OCI-LY7 (cell line): ENCODE results near the gene PRLR. TPM values are rescaled to one million over a fixed set of nuclear protein-coding genes. Genes with fewer than 3 reads are reported as not detected.

Source experiments
- BruUV-seq: library from RNA; stranded (reverse); fragments of 400-500 nt; replicated peaks from 2 replicates; lab custom pipeline; 2021; lab: Mats Ljungman, UMichigan
- CTCF ChIA-PET: fragments of 300-600 bp; sonication (Branson Sonifier 250); formaldehyde crosslinking; loops from one replicate; lab custom pipeline; 2022; ENCODE audit warnings: antibody characterized with exemption; ENCODE audit not compliant: unreplicated experiment; lab: Charles Lee
- POLR2A ChIA-PET: fragments of 300-600 bp; sonication (Branson Sonifier 250); formaldehyde crosslinking; loops from one replicate; lab custom pipeline; 2022; ENCODE audit warnings: antibody characterized with exemption; lab: Charles Lee
- DNase-seq: peaks from one replicate; pipeline ENCODE4 v3.0.0-alpha.2; 2015; ENCODE audit warnings: low spot score
- H2AFZ ChIP-seq: fragments of 200-600 bp; sonication (generic), shearing (Covaris generic); 2 replicates; pipeline ENCODE4 v1.6.1; 2014; ENCODE audit warnings: mild to moderate bottlenecking, antibody characterized with exemption, low read length, moderate library complexity
- H3K27ac ChIP-seq: fragments of 200-600 bp; sonication (generic); 2 replicates; pipeline ENCODE4 v1.5.1; 2014; ENCODE audit warnings: mixed run types, low read depth, mild to moderate bottlenecking, moderate library complexity, low read length, inconsistent platforms; ENCODE audit not compliant: poor library complexity, severe bottlenecking
- H3K36me3 ChIP-seq: fragments of 200-600 bp; sonication (generic); 2 replicates; pipeline ENCODE4 v1.6.1; 2014; ENCODE audit warnings: mild to moderate bottlenecking, antibody characterized with exemption, low read length, moderate library complexity, mixed read lengths; ENCODE audit not compliant: insufficient read depth
- H3K4me1 ChIP-seq: fragments of 200-600 bp; sonication (generic); 2 replicates; pipeline ENCODE4 v1.5.1; 2014; ENCODE audit warnings: mild to moderate bottlenecking, low read length; ENCODE audit not compliant: insufficient read depth, poor library complexity, severe bottlenecking
- H3K4me2 ChIP-seq: fragments of 200-600 bp; sonication (generic); 2 replicates; pipeline ENCODE4 v1.6.1; 2014; ENCODE audit warnings: mild to moderate bottlenecking, low read length
- H3K4me3 ChIP-seq: fragments of 200-600 bp; sonication (generic); 2 replicates; pipeline ENCODE4 v1.5.1; 2014; ENCODE audit warnings: mild to moderate bottlenecking, low read depth, low read length; ENCODE audit not compliant: poor library complexity, severe bottlenecking
- H3K79me2 ChIP-seq: fragments of 200-600 bp; sonication (generic); 2 replicates; pipeline ENCODE4 v1.6.1; 2016; ENCODE audit warnings: low read depth, mild to moderate bottlenecking, low read length, moderate library complexity, mixed read lengths; ENCODE audit not compliant: insufficient read depth
- H3K9me2 ChIP-seq: fragments of 200-600 bp; sonication (generic); 2 replicates; pipeline ENCODE4 v1.6.1; 2016; ENCODE audit warnings: mild to moderate bottlenecking, low read length, mixed read lengths; ENCODE audit not compliant: insufficient read depth
- H3K9me3 ChIP-seq: fragments of 200-600 bp; sonication (generic); 2 replicates; pipeline ENCODE4 v1.6.1; 2014; ENCODE audit warnings: mild to moderate bottlenecking, mixed run types, low read length, mixed read lengths
- H4K20me1 ChIP-seq: fragments of 200-600 bp; sonication (generic); 2 replicates; pipeline ENCODE4 v1.6.1; 2014; ENCODE audit warnings: mild to moderate bottlenecking, antibody characterized with exemption, low read length, moderate library complexity, mixed read lengths; ENCODE audit not compliant: insufficient read depth
- CTCF ChIP-seq: fragments of 200-600 bp; sonication (generic); conservative IDR thresholded peaks from 2 replicates; pipeline ENCODE4 v1.5.1; 2014; ENCODE audit warnings: mild to moderate bottlenecking, antibody characterized with exemption, low read length, moderate library complexity, mixed read lengths
- EZH2phosphoT487 ChIP-seq: fragments of 200-600 bp; sonication (generic); IDR thresholded peaks from 2 replicates; pipeline ENCODE4 v1.6.1; 2018; ENCODE audit warnings: low read depth, borderline replicate concordance, mild to moderate bottlenecking, mixed run types, antibody characterized with exemption, low read length, moderate library complexity, mixed read lengths
- intact Hi-C: fragments of 100-400 bp; cut with micrococcal nuclease; formaldehyde crosslinking; loops from one replicate; pipeline ENCODE4 v1.10.0; 2022; ENCODE audit not compliant: unreplicated experiment
- total RNA-seq, 2 experiments: library from RNA; depleted of rRNA in 1 of 2; stranded (reverse); fragments of >200 nt in 1 of 2; shearing (Covaris generic) in 1 of 2; gene quantifications; 2 replicates each; pipeline ENCODE4 v1.2.3, GENCODE V29; 2014 to 2022

PRLR gene
- total RNA-seq, 2 experiments from 2014 or later: not detected

- POLR2A ChIA-PET: interaction anchor here (0.6 to 0.7 kb wide), 2 partner anchors 284 to 370 kb away, joined by 3 to 5 read pairs; no protein-coding TSS in a partner anchor
- H3K9me3 ChIP-seq: no peaks in the 10 kb centered on the region
- BruUV-seq: no TSS peak
- no peaks in the 10 kb centered on the region for H3K4me1 ChIP-seq
- intact Hi-C loops: loop anchor here (10.0 kb wide), 1 partner anchor 692 kb away; no protein-coding TSS in a partner anchor
- H3K4me3 ChIP-seq: no peak overlapping the region
- H3K79me2 ChIP-seq: no peaks in the 10 kb centered on the region
- no peaks in the 10 kb centered on the region for H3K9me2 ChIP-seq
- H2AFZ ChIP-seq: no peak overlapping the region
- no peaks in the 10 kb centered on the region for H4K20me1 ChIP-seq
- no peak overlapping the region for H3K27ac ChIP-seq
- TF ChIP-seq EZH2phosphoT487 (no peak), CTCF (no peak)
- H3K36me3 ChIP-seq: no peaks in the 10 kb centered on the region
- DNase-seq: no peak
- CTCF ChIA-PET: no interaction called here
- no peak overlapping the region for H3K4me2 ChIP-seq
Observed at GRCh38 chr5:35083150-35083549, 147.1 kb downstream of the PRLR start.

- CTCF ChIA-PET: no interaction called here
- POLR2A ChIA-PET: interaction anchor here (0.6 kb wide), 1 partner anchor 285 kb away, joined by 3 read pairs; no protein-coding TSS in a partner anchor
- Histone ChIP-seq H3K9me2 (no peaks in the 10 kb centered on the region), H3K9me3 (no peaks in the 10 kb centered on the region), H3K4me3 (no peak overlapping the region), H3K4me2 (no peak overlapping the region), H3K4me1 (no peaks in the 10 kb centered on the region), H3K36me3 (no peaks in the 10 kb centered on the region), H2AFZ (no peak overlapping the region), H3K79me2 (no peaks in the 10 kb centered on the region), H4K20me1 (no peaks in the 10 kb centered on the region), H3K27ac (no peak overlapping the region)
- TF ChIP-seq EZH2phosphoT487 (no peak), CTCF (no peak)
- intact Hi-C loops: loop anchor here (10.0 kb wide), 1 partner anchor 692 kb away; no protein-coding TSS in a partner anchor
- no TSS peak for BruUV-seq
- no peak for DNase-seq
Observed at GRCh38 chr5:35082530-35082929, 147.8 kb downstream of the PRLR start.

- Histone ChIP-seq H3K9me3 (no peaks in the 10 kb centered on the region), H3K4me1 (no peaks in the 10 kb centered on the region), H3K4me2 (no peak overlapping the region), H4K20me1 (no peaks in the 10 kb centered on the region), H3K36me3 (no peaks in the 10 kb centered on the region), H3K27ac (no peak overlapping the region), H3K79me2 (no peaks in the 10 kb centered on the region), H3K9me2 (no peaks in the 10 kb centered on the region), H3K4me3 (no peak overlapping the region), H2AFZ (no peak overlapping the region)
- intact Hi-C loops: loop anchor here (10.0 kb wide), 1 partner anchor 694 kb away; no protein-coding TSS in a partner anchor
- TF ChIP-seq EZH2phosphoT487: no peak
- TF ChIP-seq CTCF: no peak
- ChIA-PET CTCF (no interaction called here), POLR2A (no interaction called here)
- no peak for DNase-seq
- BruUV-seq: no TSS peak
Observed at GRCh38 chr5:35081134-35081533, 149.2 kb downstream of the PRLR start.
